GM12873 (cell line): ENCODE measurements around the gene PIK3C3.

Experiments
- TF ChIP-seq, protein P1 (sequence below): IDR thresholded peaks from 2 replicates; pipeline ENCODE4 v1.5.1; 2012; ENCODE audit warnings: low read depth, mild to moderate bottlenecking, moderate library complexity, low read length, control low read depth; ENCODE audit not compliant: insufficient read depth; ENCODE audit errors: missing control alignments

Gene PIK3C3

DNA sequence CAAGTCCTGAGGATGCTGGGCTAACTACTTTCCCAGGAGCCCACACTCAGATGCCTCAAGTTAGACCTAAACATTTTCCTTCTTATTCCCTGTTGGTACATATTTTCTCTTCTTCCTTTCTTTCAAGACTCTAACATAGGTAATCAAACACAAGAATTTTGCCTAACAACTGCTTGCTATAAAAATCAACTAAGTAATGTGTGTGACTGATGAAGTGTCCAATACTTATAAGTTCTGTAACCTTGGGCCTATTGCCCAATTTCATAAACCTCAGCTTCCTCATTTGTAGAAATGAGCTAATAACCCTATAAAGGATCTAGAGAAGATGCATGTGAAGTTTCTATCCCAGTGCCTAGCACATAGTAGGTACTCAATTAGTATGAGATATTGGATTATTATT, 31.6 kb upstream of the PIK3C3 start:
- TF ChIP-seq, protein P1, sequence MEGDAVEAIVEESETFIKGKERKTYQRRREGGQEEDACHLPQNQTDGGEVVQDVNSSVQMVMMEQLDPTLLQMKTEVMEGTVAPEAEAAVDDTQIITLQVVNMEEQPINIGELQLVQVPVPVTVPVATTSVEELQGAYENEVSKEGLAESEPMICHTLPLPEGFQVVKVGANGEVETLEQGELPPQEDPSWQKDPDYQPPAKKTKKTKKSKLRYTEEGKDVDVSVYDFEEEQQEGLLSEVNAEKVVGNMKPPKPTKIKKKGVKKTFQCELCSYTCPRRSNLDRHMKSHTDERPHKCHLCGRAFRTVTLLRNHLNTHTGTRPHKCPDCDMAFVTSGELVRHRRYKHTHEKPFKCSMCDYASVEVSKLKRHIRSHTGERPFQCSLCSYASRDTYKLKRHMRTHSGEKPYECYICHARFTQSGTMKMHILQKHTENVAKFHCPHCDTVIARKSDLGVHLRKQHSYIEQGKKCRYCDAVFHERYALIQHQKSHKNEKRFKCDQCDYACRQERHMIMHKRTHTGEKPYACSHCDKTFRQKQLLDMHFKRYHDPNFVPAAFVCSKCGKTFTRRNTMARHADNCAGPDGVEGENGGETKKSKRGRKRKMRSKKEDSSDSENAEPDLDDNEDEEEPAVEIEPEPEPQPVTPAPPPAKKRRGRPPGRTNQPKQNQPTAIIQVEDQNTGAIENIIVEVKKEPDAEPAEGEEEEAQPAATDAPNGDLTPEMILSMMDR: no peak

DNA sequence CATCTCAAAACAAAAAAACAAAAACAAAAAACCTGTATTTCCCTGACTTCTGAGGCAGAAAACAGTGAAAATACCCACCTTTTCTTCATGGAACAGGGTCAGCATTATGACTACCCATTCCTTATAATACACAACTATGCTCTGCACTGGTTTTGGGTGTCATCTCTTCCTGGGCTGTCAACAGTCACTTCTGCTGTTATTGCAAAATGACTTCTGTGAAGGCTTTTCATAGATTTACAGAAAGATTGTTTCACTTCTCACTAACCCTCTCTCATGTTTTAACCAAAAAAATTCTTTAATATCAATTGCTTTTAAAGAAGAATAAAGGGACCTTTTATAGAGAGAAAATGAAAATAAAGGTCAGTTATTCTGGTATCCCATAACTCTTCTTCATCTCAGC, 26.5 kb upstream of the PIK3C3 start:
- TF ChIP-seq, protein P1: no peak

DNA sequence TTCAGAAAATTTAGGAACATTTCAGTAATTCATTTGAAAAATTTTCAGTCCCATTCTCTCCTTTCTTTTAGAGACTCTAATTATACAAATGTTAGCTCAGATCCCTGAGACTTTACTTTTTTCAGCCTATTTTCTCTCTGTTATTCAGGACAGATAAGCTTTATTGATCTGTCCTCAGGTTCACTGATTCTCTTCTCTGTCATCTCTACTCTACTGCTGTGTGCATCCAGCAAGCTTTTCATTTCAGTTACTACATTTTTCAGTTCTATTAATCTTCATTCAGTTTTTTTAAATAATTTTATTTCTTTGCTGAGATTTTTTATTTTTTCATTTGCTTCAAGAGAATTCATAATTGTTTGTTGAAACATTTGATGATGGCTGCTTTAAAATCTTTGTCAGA, 22.1 kb upstream of the PIK3C3 start:
- TF ChIP-seq, protein P1: no peak

DNA sequence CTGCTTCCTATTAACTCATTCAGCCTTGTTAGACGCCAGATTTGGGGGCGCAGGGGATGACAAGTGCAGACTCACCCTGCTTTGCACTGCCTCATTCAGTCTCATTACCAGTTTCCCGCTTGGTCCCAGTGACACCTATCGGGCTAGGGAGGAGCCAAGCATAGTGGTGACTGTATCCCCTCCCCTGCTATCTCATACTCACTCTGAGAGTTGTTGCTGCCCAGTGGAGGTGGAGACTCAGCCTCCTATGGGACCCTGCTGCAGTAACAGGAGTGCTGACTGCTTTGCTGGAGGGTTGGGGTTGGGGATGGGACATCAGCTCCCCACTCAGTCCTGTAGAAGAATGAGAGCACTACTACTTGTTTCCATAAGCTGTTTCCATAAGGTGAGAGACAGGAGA, 21.3 kb upstream of the PIK3C3 start:
- TF ChIP-seq, protein P1: no peak

DNA sequence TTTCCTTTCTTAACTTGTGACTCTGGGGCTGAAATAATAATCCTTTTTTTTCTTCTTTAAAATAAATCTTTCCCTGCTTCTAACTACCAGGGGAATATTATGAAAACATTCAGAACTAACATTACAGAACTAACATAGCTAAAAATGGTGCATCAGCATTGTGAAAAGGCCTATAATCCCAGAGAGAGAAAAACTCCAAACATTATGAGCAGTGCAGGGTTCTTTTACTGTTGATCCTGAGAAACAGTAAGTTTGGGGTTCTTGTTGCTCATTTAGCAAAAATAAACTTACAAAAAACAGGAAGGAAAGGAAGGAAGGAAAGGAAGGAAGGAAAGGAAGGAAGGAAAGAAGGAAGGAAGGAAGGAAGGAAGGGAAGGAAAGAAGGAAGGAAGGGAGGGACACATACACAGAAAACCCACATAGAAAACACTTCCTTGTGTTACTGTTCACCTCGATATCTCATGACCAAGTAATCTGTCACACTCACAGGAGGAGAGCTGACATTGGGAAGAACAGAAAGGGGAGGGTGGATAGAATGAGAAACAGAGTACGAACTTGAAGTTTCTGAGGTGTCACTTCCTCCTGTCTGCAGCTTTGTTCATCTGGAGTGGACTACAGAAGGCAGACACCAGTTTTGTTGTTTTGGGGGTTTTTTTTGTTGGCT, 18.4 kb upstream of the PIK3C3 start:
- TF ChIP-seq, protein P1: no peak

DNA sequence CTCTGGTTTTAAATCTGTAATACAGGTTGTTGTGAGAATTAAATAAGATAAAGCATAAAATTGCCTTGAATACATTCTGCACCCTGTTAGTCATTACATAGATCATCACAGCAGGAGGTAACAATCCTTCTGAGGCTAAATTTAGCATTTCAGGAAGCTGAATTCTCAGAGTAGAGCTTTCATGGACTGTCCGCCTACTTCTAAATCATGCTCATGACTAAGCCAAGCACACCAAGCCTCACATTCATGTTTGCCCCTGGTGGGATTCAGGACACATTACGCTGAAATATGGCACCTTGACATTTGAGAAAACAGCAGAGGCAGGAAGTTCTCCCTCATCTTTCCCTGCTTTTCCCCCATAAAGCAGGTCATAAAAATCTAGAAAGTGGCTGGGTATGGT, 16.6 kb upstream of the PIK3C3 start:
- TF ChIP-seq, protein P1: no peak

DNA sequence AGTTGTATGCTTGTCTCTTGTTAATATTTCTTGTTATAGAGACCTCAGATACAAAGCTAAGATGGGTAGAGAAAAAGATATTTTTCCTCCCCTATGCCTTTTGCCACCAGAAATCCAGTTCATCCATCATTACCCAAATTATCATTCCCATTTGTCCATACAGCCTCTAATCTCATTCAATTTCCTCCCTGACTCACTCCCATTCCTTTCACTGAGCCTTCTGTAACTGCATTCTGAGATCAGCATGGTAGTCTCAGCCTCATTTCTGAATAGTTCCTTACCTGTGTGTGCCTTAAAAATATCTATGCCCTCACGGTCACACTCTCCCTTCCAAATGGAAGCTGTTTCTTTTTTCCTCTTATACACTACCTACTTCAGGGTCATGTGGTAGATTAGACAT, 15.7 kb upstream of the PIK3C3 start:
- TF ChIP-seq, protein P1: no peak
